Measurements from ENCODE around the gene PPM1H.

GRCh38 chr12:62832558-62832957 lies 102.4 kb downstream of the PPM1H start:
- no peak for TF ChIP-seq POLR2A (IDR thresholded peaks at IDR 0.05)
- TF ChIP-seq, protein P1, sequence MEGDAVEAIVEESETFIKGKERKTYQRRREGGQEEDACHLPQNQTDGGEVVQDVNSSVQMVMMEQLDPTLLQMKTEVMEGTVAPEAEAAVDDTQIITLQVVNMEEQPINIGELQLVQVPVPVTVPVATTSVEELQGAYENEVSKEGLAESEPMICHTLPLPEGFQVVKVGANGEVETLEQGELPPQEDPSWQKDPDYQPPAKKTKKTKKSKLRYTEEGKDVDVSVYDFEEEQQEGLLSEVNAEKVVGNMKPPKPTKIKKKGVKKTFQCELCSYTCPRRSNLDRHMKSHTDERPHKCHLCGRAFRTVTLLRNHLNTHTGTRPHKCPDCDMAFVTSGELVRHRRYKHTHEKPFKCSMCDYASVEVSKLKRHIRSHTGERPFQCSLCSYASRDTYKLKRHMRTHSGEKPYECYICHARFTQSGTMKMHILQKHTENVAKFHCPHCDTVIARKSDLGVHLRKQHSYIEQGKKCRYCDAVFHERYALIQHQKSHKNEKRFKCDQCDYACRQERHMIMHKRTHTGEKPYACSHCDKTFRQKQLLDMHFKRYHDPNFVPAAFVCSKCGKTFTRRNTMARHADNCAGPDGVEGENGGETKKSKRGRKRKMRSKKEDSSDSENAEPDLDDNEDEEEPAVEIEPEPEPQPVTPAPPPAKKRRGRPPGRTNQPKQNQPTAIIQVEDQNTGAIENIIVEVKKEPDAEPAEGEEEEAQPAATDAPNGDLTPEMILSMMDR (IDR thresholded peaks at IDR 0.05), result no peak

Measured in lower leg skin (tissue), 3 donors.